Fibroblast of pulmonary artery (primary cell): Measurements from ENCODE around the gene CALML4.

Source experiments
- DNase-seq: peaks from one replicate; pipeline ENCODE4 v3.0.0-alpha.2; 2010; ENCODE audit warnings: low read depth
- H3K4me3 ChIP-seq: replicated peaks from 2 replicates; pipeline ENCODE4 v1.5.1; 2011; ENCODE audit warnings: low read depth, mild to moderate bottlenecking, control low read depth, low read length, moderate library complexity
- CTCF ChIP-seq: IDR thresholded peaks from 2 replicates; pipeline ENCODE4 v1.5.1; 2011; ENCODE audit warnings: mild to moderate bottlenecking, control low read depth, low read length, inconsistent platforms; ENCODE audit errors: missing control alignments

The CALML4 gene

GRCh38 chr15:68143785-68144184 lies 61.3 kb downstream of the CALML4 start:
- TF ChIP-seq CTCF: no peak
- no peak overlapping the region for H3K4me3 ChIP-seq

GRCh38 chr15:68143129-68143528 lies 62.0 kb downstream of the CALML4 start:
- no peak overlapping the region for H3K4me3 ChIP-seq
- TF ChIP-seq CTCF: no peak
- no peak for DNase-seq

More at GRCh38 chr15:68143785-68144184, 61.3 kb downstream of the CALML4 start:
- DNase-seq: no peak
